Astrocyte (in vitro differentiated cells and primary cell): ENCODE measurements around the gene CD276. TPM values are rescaled to one million over a fixed set of nuclear protein-coding genes. Genes with fewer than 3 reads are reported as not detected.
A peak's percentile ranks its signal among the peaks of the same experiment; 100 is the strongest.

Experiments
- DNase-seq: peaks from one replicate; pipeline ENCODE4 v3.0.0-alpha.2; 2010; ENCODE audit warnings: low read depth
- FAIRE-seq: peaks from 2 replicates; lab custom pipeline; 2011; peaks lifted over from hg19 to GRCh38; lab: Jason Lieb, UNC
- H2AFZ ChIP-seq: 2 replicates; pipeline ENCODE4 v1.6.0; 2012; ENCODE audit warnings: low read depth, low read length, inconsistent platforms
- H3K27ac ChIP-seq: 2 replicates; pipeline ENCODE4 v1.5.1; 2011; ENCODE audit warnings: low read depth, low read length, inconsistent platforms
- H3K27me3 ChIP-seq: 2 replicates; pipeline ENCODE4 v1.6.0; 2011; ENCODE audit warnings: low read length, inconsistent platforms; ENCODE audit not compliant: insufficient read depth
- H3K36me3 ChIP-seq: 2 replicates; pipeline ENCODE4 v1.5.1; 2011; ENCODE audit warnings: low read length, inconsistent platforms; ENCODE audit not compliant: insufficient read depth
- H3K4me1 ChIP-seq: 2 replicates; pipeline ENCODE4 v1.5.1; 2011; ENCODE audit warnings: low read length, inconsistent platforms; ENCODE audit not compliant: insufficient read depth
- H3K4me2 ChIP-seq: 2 replicates; pipeline ENCODE4 v1.6.0; 2012; ENCODE audit warnings: low read length, inconsistent platforms
- H3K4me3 ChIP-seq: 2 replicates; pipeline ENCODE4 v1.5.1; 2011; ENCODE audit warnings: low read depth, mild to moderate bottlenecking, low read length, inconsistent platforms; ENCODE audit not compliant: insufficient read depth
- H3K79me2 ChIP-seq: 2 replicates; pipeline ENCODE4 v1.6.0; 2012; ENCODE audit warnings: mild to moderate bottlenecking, low read length, inconsistent platforms; ENCODE audit not compliant: insufficient read depth
- H3K9ac ChIP-seq: 2 replicates; pipeline ENCODE4 v1.6.0; 2012; ENCODE audit warnings: mild to moderate bottlenecking, low read length, inconsistent platforms
- H3K9me3 ChIP-seq: 2 replicates; pipeline ENCODE4 v1.5.1; 2012; ENCODE audit warnings: low read depth, mild to moderate bottlenecking, low read length, inconsistent platforms; ENCODE audit not compliant: insufficient read depth
- H4K20me1 ChIP-seq: 2 replicates; pipeline ENCODE4 v1.6.0; 2012; ENCODE audit warnings: low read length, inconsistent platforms; ENCODE audit not compliant: insufficient read depth
- H3K27ac Mint-ChIP-seq: one replicate; pipeline ENCODE4 v1.8.0; 2021; ENCODE audit warnings: mild to moderate bottlenecking, mixed read lengths; ENCODE audit not compliant: unreplicated experiment
- H3K27me3 Mint-ChIP-seq: one replicate; pipeline ENCODE4 v1.8.0; 2021; ENCODE audit warnings: low read depth, mixed read lengths; ENCODE audit not compliant: unreplicated experiment
- H3K36me3 Mint-ChIP-seq: one replicate; pipeline ENCODE4 v1.8.0; 2021; ENCODE audit warnings: low read depth, mixed read lengths; ENCODE audit not compliant: unreplicated experiment
- H3K4me1 Mint-ChIP-seq: one replicate; pipeline ENCODE4 v1.8.0; 2021; ENCODE audit warnings: low read depth, mixed read lengths; ENCODE audit not compliant: unreplicated experiment
- H3K4me3 Mint-ChIP-seq: one replicate; pipeline ENCODE4 v1.8.0; 2021; ENCODE audit warnings: mild to moderate bottlenecking, moderate library complexity, mixed read lengths; ENCODE audit not compliant: unreplicated experiment
- H3K9me3 Mint-ChIP-seq: one replicate; pipeline ENCODE4 v1.8.0; 2021; ENCODE audit warnings: mild to moderate bottlenecking, mixed read lengths; ENCODE audit not compliant: unreplicated experiment
- CTCF ChIP-seq: IDR thresholded peaks from 2 replicates; pipeline ENCODE4 v1.5.1; 2011; ENCODE audit warnings: low read depth, mild to moderate bottlenecking, inconsistent platforms, low read length, moderate library complexity; ENCODE audit not compliant: insufficient read depth
- EZH2 ChIP-seq: IDR thresholded peaks from 2 replicates; pipeline ENCODE4 v1.6.1; 2012; ENCODE audit warnings: mild to moderate bottlenecking, low read length, inconsistent platforms; ENCODE audit not compliant: insufficient read depth
- total RNA-seq: library from RNA; stranded (reverse); gene quantifications from 2 replicates; pipeline ENCODE4 v1.2.1, GENCODE V29; 2021

The CD276 gene
- total RNA-seq, 1 donor from 2014 or later = 225 TPM

- Histone ChIP-seq H3K79me2 (peaks cover 74% of the 10 kb centered on the region), H3K27me3 (no peaks in the 10 kb centered on the region), H4K20me1 (peaks cover 66% of the 10 kb centered on the region), H3K36me3 (no peaks in the 10 kb centered on the region), H3K27ac (peak overlapping the region; percentile 85), H3K9me3 (no peaks in the 10 kb centered on the region), H3K4me2 (peak overlapping the region; percentile 85), H3K9ac (peak overlapping the region; percentile 93), H3K4me3 (peak overlapping the region; percentile 82), H2AFZ (no peak overlapping the region), H3K4me1 (peaks cover 58% of the 10 kb centered on the region)
- H3K4me3 Mint-ChIP-seq = peak overlapping the region; percentile 84
- H3K9me3 Mint-ChIP-seq = no peaks in the 10 kb centered on the region
- no peak for TF ChIP-seq EZH2
- TF ChIP-seq CTCF = peak; percentile 13
- H3K36me3 Mint-ChIP-seq = no peaks in the 10 kb centered on the region
- peaks cover 43% of the 10 kb centered on the region for H3K4me1 Mint-ChIP-seq
- FAIRE-seq (peak; percentile 65), DNase-seq (peak; percentile 95)
- peaks cover 4% of the 10 kb centered on the region for H3K27me3 Mint-ChIP-seq
- H3K27ac Mint-ChIP-seq = peak overlapping the region; percentile 60
Measured at GRCh38 chr15:73686781-73687256, 2.6 kb downstream of the CD276 start.

GRCh38 chr15:73687351-73687750, 3.2 kb downstream of the CD276 start:
- Histone ChIP-seq H3K27me3 (no peaks in the 10 kb centered on the region), H3K9me3 (no peaks in the 10 kb centered on the region), H3K4me3 (peak overlapping the region; percentile 22), H4K20me1 (peaks cover 69% of the 10 kb centered on the region), H3K36me3 (no peaks in the 10 kb centered on the region), H3K79me2 (peaks cover 79% of the 10 kb centered on the region), H3K4me1 (peaks cover 58% of the 10 kb centered on the region), H2AFZ (no peak overlapping the region), H3K9ac (peak overlapping the region; percentile 55), H3K4me2 (peak overlapping the region; percentile 85), H3K27ac (peak overlapping the region; percentile 85)
- DNase-seq (no peak), FAIRE-seq (no peak)
- Mint-ChIP-seq H3K27ac (peak overlapping the region; percentile 43), H3K4me3 (peak overlapping the region; percentile 43), H3K27me3 (peaks cover under 1% of the 10 kb centered on the region), H3K4me1 (peaks cover 40% of the 10 kb centered on the region), H3K9me3 (no peaks in the 10 kb centered on the region), H3K36me3 (no peaks in the 10 kb centered on the region)
- TF ChIP-seq CTCF (no peak), EZH2 (no peak)

- peaks cover 5% of the 10 kb centered on the region for H3K36me3 Mint-ChIP-seq
- Histone ChIP-seq H3K9ac (peak overlapping the region; percentile 55), H3K27me3 (no peaks in the 10 kb centered on the region), H3K79me2 (peaks cover 90% of the 10 kb centered on the region), H2AFZ (no peak overlapping the region), H3K27ac (peak overlapping the region; percentile 64), H4K20me1 (peaks cover 79% of the 10 kb centered on the region), H3K36me3 (no peaks in the 10 kb centered on the region), H3K9me3 (no peaks in the 10 kb centered on the region), H3K4me2 (peak overlapping the region; percentile 85), H3K4me1 (peaks cover 57% of the 10 kb centered on the region), H3K4me3 (no peak overlapping the region)
- H3K9me3 Mint-ChIP-seq = no peaks in the 10 kb centered on the region
- no peak for FAIRE-seq
- peak; percentile 35 for DNase-seq
- no peak overlapping the region for H3K4me3 Mint-ChIP-seq
- peak overlapping the region; percentile 31 for H3K27ac Mint-ChIP-seq
- TF ChIP-seq EZH2 (no peak), CTCF (no peak)
- peaks cover 42% of the 10 kb centered on the region for H3K4me1 Mint-ChIP-seq
- H3K27me3 Mint-ChIP-seq = no peaks in the 10 kb centered on the region
Measured at GRCh38 chr15:73688455-73688854, 4.3 kb downstream of the CD276 start.
